Stimulated activated CD4-positive, alpha-beta T cell treated with anti-CD3 and anti-CD28 coated beads, Interleukin-15, amount 100 ng/mL, for 48 hours (primary cell): ENCODE measurements around the gene SAT2.
"Not testable (repeated sequence)": the region's sequence is repeated elsewhere in the genome, so short reads cannot be mapped to it uniquely, and the experiment has no call there.

Experiments used
- DNase-seq, 2 donors: peaks; one replicate each; pipeline ENCODE4 v3.0.0-alpha.2; 2020; ENCODE audit warnings: low read depth in 2 of 2

The SAT2 gene

GRCh38 chr17:7627250-7628121, at the start of gene SAT2:
Gene SAT2 (minus strand): TSS chr17:7627821. CDS start chr17:7627635, 186 bp downstream.
- peak; percentile 71 to 86 for DNase-seq

GRCh38 chr17:7676533-7676932, 48.9 kb upstream of the SAT2 start:
- no peak for DNase-seq

- no peak for DNase-seq
Measured at GRCh38 chr17:7674934-7675333, 47.3 kb upstream of the SAT2 start.

- DNase-seq = peak in 1 of 2 donors; percentile 44
Measured at GRCh38 chr17:7673239-7673638, 45.6 kb upstream of the SAT2 start.

- no peak for DNase-seq
Measured at GRCh38 chr17:7668482-7668881, 40.9 kb upstream of the SAT2 start.

GRCh38 chr17:7667656-7668406, 40.2 kb upstream of the SAT2 start:
- no peak for DNase-seq

GRCh38 chr17:7656958-7657609, 29.5 kb upstream of the SAT2 start:
- no peak for DNase-seq

- DNase-seq = no peak
Measured at GRCh38 chr17:7655541-7655840, 27.9 kb upstream of the SAT2 start.

- no peak for DNase-seq
Measured at GRCh38 chr17:7654832-7655540, 27.4 kb upstream of the SAT2 start.

GRCh38 chr17:7652388-7653356, 25.1 kb upstream of the SAT2 start:
- no peak for DNase-seq

GRCh38 chr17:7651665-7652387, 24.2 kb upstream of the SAT2 start:
- DNase-seq = no peak

GRCh38 chr17:7651097-7651664, 23.6 kb upstream of the SAT2 start:
- no peak for DNase-seq

GRCh38 chr17:7650509-7651096, 23.0 kb upstream of the SAT2 start, which contains the start of gene ATP1B2:
Gene ATP1B2 (plus strand): TSS chr17:7650926. CDS start chr17:7651519, 593 bp downstream.
- DNase-seq = peak; percentile 41 to 56

GRCh38 chr17:7647018-7647417, 19.4 kb upstream of the SAT2 start:
- no peak for DNase-seq

- no peak for DNase-seq
Measured at GRCh38 chr17:7646457-7646856, 18.8 kb upstream of the SAT2 start.

- DNase-seq = no peak
Measured at GRCh38 chr17:7644775-7645174, 17.2 kb upstream of the SAT2 start.

- DNase-seq = not testable (repeated sequence)
Measured at GRCh38 chr17:7641635-7642034, 14.0 kb upstream of the SAT2 start.

GRCh38 chr17:7640783-7641182, 13.2 kb upstream of the SAT2 start:
- DNase-seq = no peak

GRCh38 chr17:7636163-7636562, 8.5 kb upstream of the SAT2 start:
- DNase-seq = no peak
